Activated naive CD4-positive, alpha-beta T cell treated with anti-CD3 and anti-CD28 coated beads, Interleukin-2, amount 10 ng/mL, durations not matched to agents 7 days and 5 days (primary cell): ENCODE results near the gene RBX1.
A peak's percentile ranks its signal among the peaks of the same experiment; 100 is the strongest.

ENCODE experiments used
- CTCF ChIA-PET: fragments of 350-600 bp; sonication (Branson Sonifier 250); formaldehyde crosslinking; loops from one replicate; lab custom pipeline; 2021; ENCODE audit warnings: antibody characterized with exemption; lab: Charles Lee
- DNase-seq: peaks from one replicate; pipeline ENCODE4 v3.0.0-alpha.2; 2020
- H3K27ac Mint-ChIP-seq: one replicate; pipeline ENCODE4 v1.8.0; 2021; ENCODE audit warnings: mild to moderate bottlenecking, moderate library complexity, mixed read lengths
- H3K27me3 Mint-ChIP-seq: one replicate; pipeline ENCODE4 v1.8.0; 2021; ENCODE audit warnings: mild to moderate bottlenecking, mixed read lengths
- H3K36me3 Mint-ChIP-seq: one replicate; pipeline ENCODE4 v1.8.0; 2021; ENCODE audit warnings: mixed read lengths
- H3K4me1 Mint-ChIP-seq: one replicate; pipeline ENCODE4 v1.8.0; 2021; ENCODE audit warnings: mixed read lengths
- H3K4me3 Mint-ChIP-seq: one replicate; pipeline ENCODE4 v1.8.0; 2021; ENCODE audit warnings: mild to moderate bottlenecking, moderate library complexity, mixed read lengths
- H3K9me3 Mint-ChIP-seq: one replicate; pipeline ENCODE4 v1.8.0; 2021; ENCODE audit warnings: mixed read lengths

RBX1 gene

GRCh38 chr22:41021613-41022454 is 70.7 kb downstream of the RBX1 start:
- peak; percentile 70 for DNase-seq
- H3K4me1 Mint-ChIP-seq, result peaks cover 29% of the 10 kb centered on the region
- peak overlapping the region; percentile 97 for H3K27ac Mint-ChIP-seq
- H3K36me3 Mint-ChIP-seq, result peaks cover 5% of the 10 kb centered on the region
- CTCF ChIA-PET, result interaction anchor here (1.0 to 2.0 kb wide), 2 partner anchors 100 to 216 kb away, joined by 3 to 6 read pairs; no protein-coding TSS in a partner anchor
- H3K27me3 Mint-ChIP-seq, result peaks cover 34% of the 10 kb centered on the region
- peak overlapping the region; percentile 97 for H3K4me3 Mint-ChIP-seq
- no peaks in the 10 kb centered on the region for H3K9me3 Mint-ChIP-seq

- H3K4me1 Mint-ChIP-seq, result peaks cover 29% of the 10 kb centered on the region
- H3K36me3 Mint-ChIP-seq, result peaks cover 5% of the 10 kb centered on the region
- DNase-seq, result peak; percentile 86
- CTCF ChIA-PET, result interaction anchor here (0.6 to 2.0 kb wide), 2 partner anchors 215 to 835 kb away, joined by 3 to 6 read pairs; no protein-coding TSS in a partner anchor
- H3K27ac Mint-ChIP-seq, result peak overlapping the region; percentile 84
- peak overlapping the region; percentile 69 for H3K4me3 Mint-ChIP-seq
- peaks cover 38% of the 10 kb centered on the region for H3K27me3 Mint-ChIP-seq
- H3K9me3 Mint-ChIP-seq, result no peaks in the 10 kb centered on the region
Measured at GRCh38 chr22:41022470-41023298, 71.5 kb downstream of the RBX1 start.
